GM18867 (cell line): Measurements from ENCODE around the gene MCM10.

Experiments used
- ATAC-seq: cut with Tn5 transposase; IDR thresholded peaks from one replicate; pipeline ENCODE4 v1.9.1; 2021; ENCODE audit warnings: mild to moderate bottlenecking, moderate library complexity; ENCODE audit not compliant: unreplicated experiment

Gene MCM10

GRCh38 chr10:13163859-13164258, 2.5 kb downstream of the MCM10 start:
- ATAC-seq = no peak

GRCh38 chr10:13165177-13165576, 3.8 kb downstream of the MCM10 start:
- ATAC-seq = no peak

- ATAC-seq = no peak
These were observed 6.2 kb downstream of the MCM10 start for GRCh38 chr10:13167568-13167967.

- no peak for ATAC-seq
These were observed 7.4 kb downstream of the MCM10 start for GRCh38 chr10:13168781-13169180.

GRCh38 chr10:13173616-13174015, 12.3 kb downstream of the MCM10 start:
- no peak for ATAC-seq

- no peak for ATAC-seq
These were observed 19.4 kb downstream of the MCM10 start for GRCh38 chr10:13180788-13181187.

- no peak for ATAC-seq
These were observed 21.1 kb downstream of the MCM10 start for GRCh38 chr10:13182424-13182823.

- peak; percentile 63 for ATAC-seq
These were observed 22.3 kb downstream of the MCM10 start for GRCh38 chr10:13183625-13184024.

GRCh38 chr10:13184276-13184675, 22.9 kb downstream of the MCM10 start:
- no peak for ATAC-seq

- ATAC-seq = no peak
These were observed 23.6 kb downstream of the MCM10 start for GRCh38 chr10:13184730-13185514.

- no peak for ATAC-seq
These were observed 25.8 kb downstream of the MCM10 start for GRCh38 chr10:13187135-13187534.

- ATAC-seq = no peak
These were observed 27.2 kb downstream of the MCM10 start for GRCh38 chr10:13188593-13188992.

- ATAC-seq = no peak
These were observed 28.6 kb downstream of the MCM10 start for GRCh38 chr10:13189961-13190360.

GRCh38 chr10:13190816-13191215, 29.5 kb downstream of the MCM10 start:
- no peak for ATAC-seq

GRCh38 chr10:13191362-13191761, 30.0 kb downstream of the MCM10 start:
- ATAC-seq = no peak

- no peak for ATAC-seq
These were observed 32.3 kb downstream of the MCM10 start for GRCh38 chr10:13193637-13194036.

GRCh38 chr10:13195016-13195415, 33.7 kb downstream of the MCM10 start:
- no peak for ATAC-seq

GRCh38 chr10:13201132-13201531, 39.8 kb downstream of the MCM10 start:
- ATAC-seq = no peak

GRCh38 chr10:13206091-13206490, 44.7 kb downstream of the MCM10 start:
- ATAC-seq = no peak

GRCh38 chr10:13206546-13207443, 45.4 kb downstream of the MCM10 start:
- no peak for ATAC-seq

- no peak for ATAC-seq
These were observed 51.8 kb downstream of the MCM10 start for GRCh38 chr10:13213163-13213562.

- ATAC-seq = no peak
These were observed 57.5 kb downstream of the MCM10 start for GRCh38 chr10:13218878-13219277.
